HEK293 (cell line): ENCODE measurements around the gene CD40.

Source experiments
- CTCF ChIA-PET: fragments of 350-600 bp; formaldehyde crosslinking; extraction: SDS; loops from one replicate; lab custom pipeline; 2021; ENCODE audit warnings: antibody characterized with exemption; lab: Yijun Ruan, JAX
- POLR2A ChIA-PET: fragments of 300-600 bp; formaldehyde crosslinking; extraction: SDS; loops from one replicate; lab custom pipeline; 2020; ENCODE audit warnings: antibody characterized with exemption, inconsistent platforms; lab: Yijun Ruan, JAX
- H3K27ac ChIP-seq: fragments of 200-500 bp; sonication (Bioruptor generic); 2 replicates; pipeline ENCODE4 v1.5.1; 2014; ENCODE audit warnings: low read depth, low read length, control low read depth, inconsistent platforms; ENCODE audit errors: extremely low read depth
- H3K36me3 ChIP-seq, 2 experiments: fragments of 200-500 bp in 1 of 2; sonication (Bioruptor generic) in 1 of 2; 1 replicate in 1 of 2; 2 replicates in 1 of 2; pipeline ENCODE4 v1.5.1; 2014 to 2017; ENCODE audit warnings: inconsistent platforms in 2 of 2, low read length in 2 of 2; ENCODE audit not compliant: control insufficient read depth in 2 of 2, insufficient read depth in 1 of 2
- H3K4me1 ChIP-seq: fragments of 200-500 bp; sonication (Bioruptor generic); 2 replicates; pipeline ENCODE4 v1.5.1; 2014; ENCODE audit warnings: mild to moderate bottlenecking, low read length, inconsistent platforms; ENCODE audit not compliant: control insufficient read depth, insufficient read depth
- H3K4me3 ChIP-seq: 2 replicates; pipeline ENCODE4 v1.5.1; 2011; ENCODE audit warnings: low read depth, mild to moderate bottlenecking, control low read depth, low read length, moderate library complexity
- H3K9me3 ChIP-seq: fragments of 200-500 bp; sonication (Bioruptor generic); 2 replicates; pipeline ENCODE4 v1.5.1; 2014; ENCODE audit warnings: low read depth, low read length, inconsistent platforms; ENCODE audit not compliant: control insufficient read depth, insufficient read depth
- GFI1B ChIP-seq: fragments of 450-650 bp; formaldehyde crosslinking; IDR thresholded peaks from 2 replicates; pipeline ENCODE4 v1.5.1; 2016; ENCODE audit warnings: missing biosample characterization, missing genetic modification characterization
- KLF8 ChIP-seq: fragments of 450-650 bp; formaldehyde crosslinking; IDR thresholded peaks from 2 replicates; pipeline ENCODE4 v1.5.1; 2016; ENCODE audit warnings: missing biosample characterization, missing genetic modification characterization
- MZF1 ChIP-seq: fragments of 450-650 bp; formaldehyde crosslinking; IDR thresholded peaks from 2 replicates; pipeline ENCODE4 v1.5.1; 2017; ENCODE audit warnings: missing biosample characterization, missing genetic modification characterization, borderline replicate concordance
- PRDM4 ChIP-seq: fragments of 450-650 bp; formaldehyde crosslinking; IDR thresholded peaks from 2 replicates; pipeline ENCODE4 v1.5.1; 2017; ENCODE audit warnings: missing biosample characterization, missing genetic modification characterization
- SCRT2 ChIP-seq: fragments of 450-650 bp; formaldehyde crosslinking; IDR thresholded peaks from 2 replicates; pipeline ENCODE4 v1.5.1; 2016; ENCODE audit warnings: missing biosample characterization, missing genetic modification characterization
- TSHZ1 ChIP-seq: fragments of 450-650 bp; formaldehyde crosslinking; IDR thresholded peaks from 2 replicates; pipeline ENCODE4 v1.5.1; 2016; ENCODE audit warnings: missing biosample characterization, missing genetic modification characterization, borderline replicate concordance
- ZNF121 ChIP-seq: fragments of 450-650 bp; formaldehyde crosslinking; IDR thresholded peaks from 2 replicates; pipeline ENCODE4 v1.5.1; 2016; ENCODE audit warnings: missing biosample characterization, missing genetic modification characterization
- ZNF133 ChIP-seq: fragments of 450-650 bp; formaldehyde crosslinking; IDR thresholded peaks from 2 replicates; pipeline ENCODE4 v1.5.1; 2016; ENCODE audit warnings: missing biosample characterization, missing genetic modification characterization
- ZNF175 ChIP-seq: fragments of 450-650 bp; formaldehyde crosslinking; IDR thresholded peaks from 2 replicates; pipeline ENCODE4 v1.5.1; 2016; ENCODE audit warnings: missing biosample characterization, missing genetic modification characterization
- ZNF24 ChIP-seq: fragments of 450-650 bp; formaldehyde crosslinking; IDR thresholded peaks from 2 replicates; pipeline ENCODE4 v1.5.1; 2016; ENCODE audit warnings: missing biosample characterization, missing genetic modification characterization
- ZNF302 ChIP-seq: fragments of 450-650 bp; formaldehyde crosslinking; IDR thresholded peaks from 2 replicates; pipeline ENCODE4 v1.5.1; 2016; ENCODE audit warnings: missing biosample characterization, missing genetic modification characterization, low read depth
- ZNF311 ChIP-seq: fragments of 450-650 bp; formaldehyde crosslinking; IDR thresholded peaks from 2 replicates; pipeline ENCODE4 v1.5.1; 2017; ENCODE audit warnings: missing biosample characterization, missing genetic modification characterization, borderline replicate concordance
- ZNF645 ChIP-seq: fragments of 450-650 bp; formaldehyde crosslinking; IDR thresholded peaks from 2 replicates; pipeline ENCODE4; 2016; ENCODE audit warnings: missing biosample characterization, missing genetic modification characterization
- ZNF692 ChIP-seq: fragments of 450-650 bp; formaldehyde crosslinking; IDR thresholded peaks from 2 replicates; pipeline ENCODE4 v1.5.1; 2016; ENCODE audit warnings: missing biosample characterization, missing genetic modification characterization
- ZNF776 ChIP-seq: fragments of 450-650 bp; formaldehyde crosslinking; IDR thresholded peaks from 2 replicates; pipeline ENCODE4 v1.5.0; 2017; ENCODE audit warnings: missing biosample characterization, missing genetic modification characterization, borderline replicate concordance
- ZSCAN4 ChIP-seq: fragments of 450-650 bp; formaldehyde crosslinking; IDR thresholded peaks from 2 replicates; pipeline ENCODE4 v1.5.1; 2017; ENCODE audit warnings: missing biosample characterization, missing genetic modification characterization

Gene CD40

GRCh38 chr20:46123482-46124245 is 5.5 kb downstream of the CD40 start (continued):
- no peak for TF ChIP-seq ZNF645
- TF ChIP-seq ZNF24 (tag by site-specific recombination) = no peak
- TF ChIP-seq PRDM4 (tag by site-specific recombination) = no peak
- TF ChIP-seq SCRT2 = no peak

GRCh38 chr20:46126440-46127056 is 8.4 kb downstream of the CD40 start:
- ChIA-PET POLR2A (no interaction called here), CTCF (interaction anchor here (0.7 to 1.8 kb wide), 2 partner anchors 48 to 510 kb away, joined by 3 to 4 read pairs; no protein-coding TSS in a partner anchor)
- no peaks in the 10 kb centered on the region for H3K9me3 ChIP-seq
- no peaks in the 10 kb centered on the region for H3K36me3 ChIP-seq
- TF ChIP-seq ZNF133 (tag by site-specific recombination) (no peak), ZNF311 (tag by site-specific recombination) (no peak), ZNF692 (no peak), SCRT2 (0 out of 2 replicates have a peak, but pooled peaks have one; percentile 16), GFI1B (tag by site-specific recombination) (no peak)
- no peak overlapping the region for H3K27ac ChIP-seq
- no peaks in the 10 kb centered on the region for H3K4me1 ChIP-seq
- H3K4me3 ChIP-seq = no peak overlapping the region

- no peaks in the 10 kb centered on the region for H3K9me3 ChIP-seq
- ChIA-PET POLR2A (no interaction called here), CTCF (interaction anchor here (0.7 to 4.1 kb wide), 8 partner anchors 10 to 308 kb away, joined by 3 to 45 read pairs (median 4); partner anchors contain the start of gene CD40)
- no peaks in the 10 kb centered on the region for H3K4me1 ChIP-seq
- no peaks in the 10 kb centered on the region for H3K36me3 ChIP-seq
- H3K4me3 ChIP-seq = no peak overlapping the region
- no peak overlapping the region for H3K27ac ChIP-seq
- TF ChIP-seq TSHZ1 (no peak), ZNF302 (tag by site-specific recombination) (no peak), ZSCAN4 (tag by site-specific recombination) (no peak), ZNF175 (tag by site-specific recombination) (no peak), ZNF776 (tag by site-specific recombination) (no peak), MZF1 (tag by site-specific recombination) (no peak), KLF8 (tag by site-specific recombination) (no peak), GFI1B (tag by site-specific recombination) (no peak), ZNF121 (tag by site-specific recombination) (no peak)
These were observed 9.4 kb downstream of the CD40 start for GRCh38 chr20:46127396-46128010.
